Astrocyte of the spinal cord (primary cell): Measurements from ENCODE around the gene NOTCH4.

Experiments
- DNase-seq: peaks from one replicate; pipeline ENCODE4 v3.0.0; 2011; ENCODE audit warnings: low read depth, low spot score
- H3K4me3 ChIP-seq: 2 replicates; pipeline ENCODE4 v1.5.1; 2011; ENCODE audit warnings: low read depth, mild to moderate bottlenecking, low read length, moderate library complexity
- in situ Hi-C: cut with HindIII; loops from 2 replicates; pipeline ENCODE4 v1.10.0; 2017; ENCODE audit warnings: low sequenced_read_pairs
- TF ChIP-seq, protein P1 (sequence below): IDR thresholded peaks from 2 replicates; pipeline ENCODE4 v1.5.1; 2012; ENCODE audit warnings: low read depth, mild to moderate bottlenecking, low read length, inconsistent platforms

Gene NOTCH4

DNA sequence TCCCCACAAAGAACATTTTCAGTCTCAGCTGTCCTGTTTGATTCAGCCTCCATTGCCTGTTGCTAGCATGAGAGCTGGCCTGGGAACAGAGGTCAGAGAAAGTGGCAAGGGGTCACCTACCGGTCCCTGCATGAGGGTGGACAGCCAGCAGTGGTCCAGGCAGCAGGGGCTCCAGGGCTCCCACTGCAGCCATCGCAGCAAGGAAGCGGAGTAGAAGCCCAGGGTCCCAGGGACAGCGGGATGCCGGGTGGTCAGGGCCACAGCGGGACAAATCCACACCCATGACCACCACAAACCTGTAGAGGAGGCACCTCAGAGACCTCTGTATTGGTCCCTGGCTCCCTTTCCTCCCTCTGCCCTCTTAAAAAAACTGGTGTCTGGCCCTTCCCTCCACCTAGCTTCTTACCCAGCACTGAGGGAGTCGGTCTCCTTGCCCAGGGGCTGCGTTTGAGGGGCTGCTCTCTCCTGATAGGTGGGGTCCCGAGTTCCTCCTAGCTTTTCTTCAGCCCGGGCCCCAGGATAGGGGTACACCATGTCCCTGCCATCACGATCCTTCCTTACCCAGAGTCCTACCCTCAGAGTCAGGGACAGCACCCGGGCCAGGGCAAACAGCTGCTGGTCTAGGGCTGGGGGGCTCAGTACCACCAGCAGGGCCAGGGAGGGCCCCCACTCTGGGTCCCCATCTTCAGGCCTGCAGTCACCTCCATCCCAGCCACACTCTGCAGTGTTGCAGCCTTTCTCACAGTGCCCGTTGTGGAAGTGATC, 23.0 kb downstream of the NOTCH4 start:
- TF ChIP-seq, protein P1, sequence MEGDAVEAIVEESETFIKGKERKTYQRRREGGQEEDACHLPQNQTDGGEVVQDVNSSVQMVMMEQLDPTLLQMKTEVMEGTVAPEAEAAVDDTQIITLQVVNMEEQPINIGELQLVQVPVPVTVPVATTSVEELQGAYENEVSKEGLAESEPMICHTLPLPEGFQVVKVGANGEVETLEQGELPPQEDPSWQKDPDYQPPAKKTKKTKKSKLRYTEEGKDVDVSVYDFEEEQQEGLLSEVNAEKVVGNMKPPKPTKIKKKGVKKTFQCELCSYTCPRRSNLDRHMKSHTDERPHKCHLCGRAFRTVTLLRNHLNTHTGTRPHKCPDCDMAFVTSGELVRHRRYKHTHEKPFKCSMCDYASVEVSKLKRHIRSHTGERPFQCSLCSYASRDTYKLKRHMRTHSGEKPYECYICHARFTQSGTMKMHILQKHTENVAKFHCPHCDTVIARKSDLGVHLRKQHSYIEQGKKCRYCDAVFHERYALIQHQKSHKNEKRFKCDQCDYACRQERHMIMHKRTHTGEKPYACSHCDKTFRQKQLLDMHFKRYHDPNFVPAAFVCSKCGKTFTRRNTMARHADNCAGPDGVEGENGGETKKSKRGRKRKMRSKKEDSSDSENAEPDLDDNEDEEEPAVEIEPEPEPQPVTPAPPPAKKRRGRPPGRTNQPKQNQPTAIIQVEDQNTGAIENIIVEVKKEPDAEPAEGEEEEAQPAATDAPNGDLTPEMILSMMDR, result no peak

GRCh38 chr6:32198866-32199265, 25.0 kb downstream of the NOTCH4 start:
- in situ Hi-C loops, result no loop called here
- DNase-seq, result no peak
- TF ChIP-seq, protein P1, result no peak
- H3K4me3 ChIP-seq, result no peak overlapping the region

More for the DNA sequence above, 23.0 kb downstream of the NOTCH4 start:
- H3K4me3 ChIP-seq, result no peak overlapping the region
- DNase-seq, result no peak
- in situ Hi-C loops, result no loop called here

GRCh38 chr6:32198345-32198696, 25.5 kb downstream of the NOTCH4 start:
- DNase-seq, result no peak
- TF ChIP-seq, protein P1, result no peak
- no peak overlapping the region for H3K4me3 ChIP-seq
- in situ Hi-C loops, result no loop called here

DNA sequence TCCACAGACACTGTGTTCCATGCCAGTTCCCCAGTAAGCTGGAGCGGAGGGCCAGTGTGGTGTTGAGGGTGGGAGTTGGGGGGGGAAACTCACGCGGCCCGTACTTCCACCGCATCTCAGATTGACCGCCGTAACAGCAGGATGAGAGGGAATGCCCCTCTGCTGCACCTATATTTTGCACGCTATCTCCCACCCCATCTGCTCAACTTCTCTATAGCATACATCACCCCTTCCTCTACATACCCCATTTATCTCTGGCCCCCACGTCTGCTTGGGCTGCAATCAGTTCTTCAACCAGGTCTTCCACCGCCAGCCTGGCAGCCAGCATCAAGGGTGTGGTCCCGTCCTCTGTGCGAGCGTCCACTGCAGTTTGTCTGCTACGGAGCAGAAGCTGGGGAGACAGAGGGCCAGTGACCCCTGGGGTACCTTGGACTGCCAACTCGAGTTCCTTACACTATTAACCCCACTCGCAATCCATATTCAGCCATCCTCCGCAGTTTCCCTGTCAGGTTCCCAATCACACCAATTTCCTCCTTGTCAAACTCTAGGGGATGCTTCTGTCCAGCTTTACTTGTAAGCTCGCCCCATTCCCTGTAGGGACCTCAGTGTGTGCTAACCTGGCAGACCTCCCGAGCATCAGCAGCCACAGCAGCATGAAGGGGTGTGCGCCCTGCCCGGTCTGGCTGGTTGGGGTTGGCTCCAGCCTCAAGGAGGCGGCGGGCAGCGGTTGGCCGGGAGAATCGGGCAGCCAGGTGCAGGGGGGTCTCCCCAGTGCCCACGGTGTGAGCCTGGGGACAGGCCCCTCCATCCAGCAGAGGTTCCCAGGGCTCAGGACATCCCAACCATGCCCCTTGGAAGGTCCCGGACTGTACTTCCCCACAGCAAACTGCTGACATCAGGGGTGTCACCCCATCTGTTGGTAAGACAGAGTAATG, 26.9 kb downstream of the NOTCH4 start:
- peak overlapping the region; percentile 67 for H3K4me3 ChIP-seq
- in situ Hi-C loops, result no loop called here
- peak; percentile 4 for DNase-seq
- TF ChIP-seq, protein P1, result no peak

DNA sequence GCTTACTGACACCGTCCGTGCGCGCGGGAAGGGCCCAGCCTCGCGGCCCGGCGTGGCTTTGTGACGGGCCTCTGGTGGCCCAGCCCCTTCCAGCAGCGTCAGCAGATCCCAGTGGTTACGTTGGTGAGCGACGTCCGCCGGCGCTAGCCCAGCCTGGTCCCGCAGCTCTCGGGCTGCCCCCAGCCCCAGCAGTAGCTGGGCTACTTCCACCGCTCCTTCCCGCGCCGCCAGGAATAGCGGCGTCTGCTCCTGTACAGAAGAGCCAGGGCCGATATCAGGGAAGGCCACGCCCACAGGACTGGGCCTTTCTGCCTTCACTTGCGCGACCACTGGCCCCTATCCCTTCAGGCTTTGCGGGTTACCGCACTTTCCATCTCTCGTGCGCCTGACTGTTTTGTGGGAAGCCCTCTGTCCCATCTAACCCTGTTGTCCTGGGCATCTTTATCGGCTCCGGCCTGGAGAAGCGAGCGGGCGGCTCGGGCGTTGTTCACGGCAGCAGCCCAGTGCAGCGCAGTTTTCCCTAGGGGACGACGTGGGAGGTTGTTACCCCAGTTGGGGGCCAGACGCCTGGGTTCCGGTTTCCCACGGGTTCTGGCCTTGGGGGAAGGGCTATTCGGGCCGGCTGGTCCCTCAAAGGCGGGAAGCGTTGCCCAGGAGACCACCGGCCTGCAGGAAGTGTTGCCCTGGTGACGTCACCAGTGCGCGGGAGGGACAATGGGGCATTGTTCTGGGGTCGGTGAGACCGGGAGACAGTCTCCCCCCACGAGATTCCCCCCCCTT, 27.8 kb downstream of the NOTCH4 start:
- TF ChIP-seq, protein P1, result no peak
- peak overlapping the region; percentile 67 for H3K4me3 ChIP-seq
- in situ Hi-C loops, result no loop called here
- peak; percentile 90 for DNase-seq

DNA sequence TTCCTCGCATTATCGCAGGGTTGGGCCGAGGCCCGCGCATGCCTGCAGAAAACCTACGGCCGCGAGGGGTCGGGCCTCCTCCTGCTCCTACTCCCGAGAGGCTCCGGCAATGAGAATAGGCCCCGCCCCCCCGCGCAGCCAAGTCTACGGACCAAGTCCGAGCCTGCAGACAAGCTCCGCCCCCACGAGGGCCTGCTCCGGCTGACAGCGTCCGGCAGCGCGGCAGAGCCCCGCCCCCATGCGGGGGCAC, 28.3 kb downstream of the NOTCH4 start:
- DNase-seq, result peak; percentile 100
- in situ Hi-C loops, result no loop called here
- no peak overlapping the region for H3K4me3 ChIP-seq
- TF ChIP-seq, protein P1, result peak; percentile 54
